Thoracic aorta (tissue), 2 donors: Measurements from ENCODE around the gene CUX1. TPM values are rescaled to one million over a fixed set of nuclear protein-coding genes. Genes with fewer than 3 reads are reported as not detected.

ENCODE experiments used
- ATAC-seq: fragments of 150-250 bp; one replicate; pipeline ENCODE4 v1.8.0; 2017; ENCODE audit warnings: low read depth; ENCODE audit not compliant: insufficient number of reproducible peaks, low FRiP score
- DNase-seq: peaks from one replicate; pipeline ENCODE4 v3.0.0-alpha.2; 2020; ENCODE audit warnings: low spot score
- H3K27ac ChIP-seq, 2 donors: fragments of 200-600 bp; sonication (generic); 1 replicate in 1 of 2; 2 replicates in 1 of 2; pipeline ENCODE4 v1.5.1; 2016; ENCODE audit warnings: mild to moderate bottlenecking in 2 of 2, moderate library complexity in 2 of 2
- H3K27me3 ChIP-seq: fragments of 200-600 bp; sonication (generic); replicated peaks from 2 replicates; pipeline ENCODE4 v1.6.0; 2016; ENCODE audit warnings: mild to moderate bottlenecking; ENCODE audit not compliant: insufficient read depth
- H3K36me3 ChIP-seq: fragments of 200-600 bp; sonication (generic); one replicate; pipeline ENCODE4 v1.5.1; 2016
- H3K4me1 ChIP-seq, 2 donors: fragments of 200-600 bp; sonication (generic); 1 replicate in 1 of 2; 2 replicates in 1 of 2; pipeline versions ENCODE4 v1.5.1 to v1.6.0; 2016; ENCODE audit warnings: low read depth in 2 of 2, mild to moderate bottlenecking in 1 of 2; ENCODE audit not compliant: control insufficient read depth in 1 of 2
- H3K4me3 ChIP-seq: fragments of 200-600 bp; sonication (generic); 2 replicates; pipeline ENCODE4 v1.5.1; 2016; ENCODE audit warnings: mild to moderate bottlenecking
- H3K9me3 ChIP-seq: fragments of 200-600 bp; sonication (generic); 2 replicates; pipeline ENCODE4 v1.5.1; 2016
- CTCF ChIP-seq: fragments of 200-600 bp; sonication (generic); IDR thresholded peaks from one replicate; pipeline ENCODE4 v1.5.1; 2019; ENCODE audit warnings: antibody characterized with exemption
- total RNA-seq, 2 donors: library from RNA; depleted of rRNA; stranded (reverse); fragments of >200 nt; gene quantifications; one replicate each; pipeline versions ENCODE4 v1.1.0 to v1.2.3, GENCODE V29; 2016

Gene CUX1
- total RNA-seq, 2 donors from 2014 or later: 85.0 to 179 TPM

- ATAC-seq (no peak), DNase-seq (no peak)
- no peaks in the 10 kb centered on the region for H3K9me3 ChIP-seq
- TF ChIP-seq CTCF: no peak
- H3K4me3 ChIP-seq: no peak overlapping the region
- no peaks in the 10 kb centered on the region for H3K27me3 ChIP-seq
- no peaks in the 10 kb centered on the region for H3K36me3 ChIP-seq
- H3K4me1 ChIP-seq: no peaks in the 10 kb centered on the region
- H3K27ac ChIP-seq: no peak overlapping the region
These were observed 154.0 kb downstream of the CUX1 start for GRCh38 chr7:101971457-101971856.

DNA sequence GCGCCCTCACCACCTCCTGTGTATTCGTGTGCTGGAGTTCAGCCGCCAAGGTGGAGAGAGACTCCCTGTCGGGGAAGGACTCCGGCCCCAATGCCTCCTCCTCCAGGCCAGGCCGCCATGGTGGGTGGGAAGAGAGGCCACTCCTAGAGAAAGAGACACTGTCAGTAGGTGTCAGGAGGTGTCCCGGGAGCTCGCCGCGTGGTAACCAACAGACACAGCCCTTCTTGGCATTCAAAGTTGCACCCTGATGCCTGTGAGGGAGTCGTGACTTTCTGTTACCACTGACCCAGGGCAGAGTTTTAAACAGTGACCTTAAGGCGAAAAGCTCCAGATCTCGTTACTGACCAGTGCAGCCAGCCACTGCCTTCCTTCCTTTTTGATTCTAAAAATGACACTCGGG lies 155.2 kb downstream of the CUX1 start:
- Histone ChIP-seq H3K9me3 (no peaks in the 10 kb centered on the region), H3K27ac (no peak overlapping the region), H3K4me3 (no peak overlapping the region), H3K27me3 (no peaks in the 10 kb centered on the region), H3K4me1 (no peaks in the 10 kb centered on the region), H3K36me3 (no peaks in the 10 kb centered on the region)
- TF ChIP-seq CTCF: no peak
- DNase-seq (no peak), ATAC-seq (no peak)

DNA sequence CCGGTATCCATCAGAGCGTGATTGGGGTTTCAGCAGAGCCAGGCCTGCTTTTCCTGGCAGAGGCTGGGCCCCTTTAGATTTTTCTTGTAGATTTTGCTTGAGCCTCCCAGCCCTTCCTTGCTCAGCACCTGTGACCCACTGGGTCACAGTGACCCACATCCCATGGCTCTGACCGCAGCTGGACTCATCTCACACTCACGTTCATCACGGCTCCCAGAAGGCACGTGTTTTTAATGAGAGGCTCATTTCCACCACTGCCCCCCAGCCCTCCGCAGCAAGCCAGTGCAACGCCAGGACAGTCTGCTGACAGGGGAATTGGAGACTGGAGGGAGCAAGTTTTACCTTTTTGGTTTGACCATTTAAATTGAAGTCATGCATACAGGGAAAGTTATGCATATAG lies 155.7 kb downstream of the CUX1 start:
- no peak for TF ChIP-seq CTCF
- no peak overlapping the region for H3K27ac ChIP-seq
- no peaks in the 10 kb centered on the region for H3K4me1 ChIP-seq
- no peak for ATAC-seq
- no peaks in the 10 kb centered on the region for H3K36me3 ChIP-seq
- no peak for DNase-seq
- no peaks in the 10 kb centered on the region for H3K9me3 ChIP-seq
- H3K27me3 ChIP-seq: no peaks in the 10 kb centered on the region
- no peak overlapping the region for H3K4me3 ChIP-seq

GRCh38 chr7:101974393-101974792 lies 157.0 kb downstream of the CUX1 start:
- TF ChIP-seq CTCF: no peak
- Histone ChIP-seq H3K27ac (no peak overlapping the region), H3K36me3 (no peaks in the 10 kb centered on the region), H3K4me1 (no peaks in the 10 kb centered on the region), H3K9me3 (no peaks in the 10 kb centered on the region), H3K27me3 (no peaks in the 10 kb centered on the region), H3K4me3 (no peak overlapping the region)
- ATAC-seq: no peak
- DNase-seq: no peak

- no peak for ATAC-seq
- Histone ChIP-seq H3K36me3 (no peaks in the 10 kb centered on the region), H3K4me1 (no peaks in the 10 kb centered on the region), H3K9me3 (no peaks in the 10 kb centered on the region), H3K4me3 (no peak overlapping the region), H3K27ac (no peak overlapping the region), H3K27me3 (no peaks in the 10 kb centered on the region)
- no peak for TF ChIP-seq CTCF
- no peak for DNase-seq
These were observed 157.6 kb downstream of the CUX1 start for GRCh38 chr7:101975046-101975445.
